AG20443 (cell line): ENCODE results near the gene LTA4H.

Experiments
- DNase-seq: peaks from one replicate; pipeline ENCODE4 v3.0.0; 2012; ENCODE audit warnings: low spot score, mixed read lengths

Gene LTA4H

GRCh38 chr12:96034621-96035282 is 635 bp downstream of the LTA4H start:
- peak; percentile 51 for DNase-seq

DNA sequence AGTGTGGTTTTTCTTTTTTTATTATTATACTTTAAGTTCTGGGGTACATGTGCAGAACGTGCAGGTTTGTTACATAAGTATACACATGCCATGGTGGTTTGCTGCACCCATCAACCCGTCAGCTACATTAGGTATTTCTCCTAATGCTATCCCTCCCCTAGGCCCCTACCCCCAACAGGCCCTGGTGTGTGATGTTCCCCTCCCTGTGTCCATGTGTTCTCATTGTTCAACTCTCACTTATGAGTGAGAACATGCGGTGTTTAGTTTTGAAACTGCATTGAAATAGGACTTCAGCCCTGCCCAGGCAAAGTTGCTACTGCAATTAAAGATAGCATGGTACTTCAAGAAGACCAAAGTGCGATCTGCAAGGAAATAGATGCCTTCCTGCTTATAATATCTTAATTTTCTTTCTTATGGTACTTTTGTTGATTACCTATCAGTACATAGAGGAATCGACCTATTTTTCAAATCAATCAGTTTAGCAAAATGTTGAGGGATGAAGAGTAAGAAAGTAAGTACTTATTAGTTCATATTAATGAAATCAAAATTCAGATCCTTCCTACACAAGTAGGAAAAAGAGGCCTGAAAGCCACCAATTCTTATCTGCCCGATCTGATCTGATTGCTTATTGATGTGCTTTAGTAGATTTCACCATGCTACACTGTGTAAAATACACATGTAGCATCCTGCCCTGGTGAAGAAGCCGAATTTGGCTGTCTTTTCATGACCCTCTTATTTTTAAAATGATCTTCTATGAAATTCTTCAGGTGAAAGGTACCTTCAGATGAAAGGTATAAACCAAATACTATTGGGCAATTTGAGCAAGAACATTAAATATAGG is 1.6 kb downstream of the LTA4H start:
- no peak for DNase-seq

DNA sequence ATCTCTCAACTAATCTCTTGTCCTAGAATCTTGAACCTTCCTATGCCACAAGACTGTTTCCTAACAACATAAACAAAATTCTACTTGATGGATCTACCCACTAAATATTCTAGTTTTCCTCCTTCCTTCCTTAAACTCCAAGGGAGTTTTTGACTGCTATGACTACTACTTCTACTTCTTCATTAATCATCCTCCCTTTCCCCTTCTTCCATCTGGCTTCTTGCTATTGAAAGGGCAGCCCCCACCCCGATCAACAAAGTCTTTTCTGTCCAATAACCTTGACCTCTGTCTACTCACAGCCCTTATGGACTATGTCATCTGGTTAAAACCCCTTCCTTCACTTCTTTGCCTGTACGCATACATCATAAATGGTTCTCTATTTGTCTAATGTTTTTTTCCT is 5.6 kb downstream of the LTA4H start:
- DNase-seq = no peak

GRCh38 chr12:96028538-96028937 is 6.8 kb downstream of the LTA4H start:
- DNase-seq = no peak

DNA sequence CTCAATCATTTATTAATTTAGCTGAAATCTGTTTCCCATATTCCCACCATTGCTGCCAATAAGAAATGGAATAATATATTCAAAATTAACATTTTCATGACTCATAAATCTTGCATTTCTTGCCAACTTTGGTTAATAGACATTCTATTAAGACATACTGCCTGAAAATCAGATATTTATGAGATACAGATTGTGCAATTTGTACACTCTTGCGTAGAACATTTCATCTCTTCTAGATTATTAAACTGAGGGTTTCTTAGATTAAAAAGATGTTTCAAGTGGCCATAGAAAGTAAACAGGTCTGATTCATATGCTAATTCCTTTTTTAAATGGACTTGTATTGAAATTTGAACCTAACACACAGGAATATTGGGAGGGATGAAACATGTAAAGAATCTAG is 9.1 kb downstream of the LTA4H start:
- DNase-seq = no peak

GRCh38 chr12:96025518-96025917 is 9.9 kb downstream of the LTA4H start:
- DNase-seq = no peak

DNA sequence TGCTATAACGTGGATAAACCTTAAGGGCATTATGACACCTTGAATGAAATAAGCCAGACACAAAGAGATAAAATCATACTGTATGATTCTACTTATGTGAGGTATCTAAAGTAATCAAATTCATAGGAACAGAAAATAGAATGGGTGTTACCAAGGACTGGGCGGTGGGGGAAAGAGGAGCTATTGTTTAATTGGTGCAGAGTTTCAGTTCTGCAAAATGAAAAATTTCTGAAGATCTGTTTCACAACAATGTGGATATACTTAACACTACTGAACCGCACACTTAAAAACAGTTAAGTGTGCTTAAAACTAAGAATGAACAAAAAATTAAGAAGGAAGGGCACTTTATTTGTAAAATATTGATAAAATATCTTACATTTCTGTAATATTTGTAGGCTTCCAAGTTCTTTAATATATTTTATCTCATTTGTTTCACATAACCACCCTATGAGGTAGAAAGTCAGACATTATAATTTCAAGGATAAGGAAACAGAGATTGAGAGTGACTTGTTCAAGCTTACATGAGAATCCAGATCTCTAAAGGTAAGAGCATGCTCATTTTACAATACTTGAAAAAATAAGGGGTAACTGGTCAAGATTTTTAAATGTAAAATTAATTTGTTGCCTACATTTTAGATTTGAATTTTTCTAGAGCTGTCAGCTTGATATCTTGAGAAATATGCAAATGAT is 14.9 kb downstream of the LTA4H start:
- DNase-seq = no peak

GRCh38 chr12:96015672-96016071 is 19.7 kb downstream of the LTA4H start:
- peak; percentile 55 for DNase-seq

- DNase-seq = no peak
These were observed 20.3 kb downstream of the LTA4H start for GRCh38 chr12:96014943-96015599.

DNA sequence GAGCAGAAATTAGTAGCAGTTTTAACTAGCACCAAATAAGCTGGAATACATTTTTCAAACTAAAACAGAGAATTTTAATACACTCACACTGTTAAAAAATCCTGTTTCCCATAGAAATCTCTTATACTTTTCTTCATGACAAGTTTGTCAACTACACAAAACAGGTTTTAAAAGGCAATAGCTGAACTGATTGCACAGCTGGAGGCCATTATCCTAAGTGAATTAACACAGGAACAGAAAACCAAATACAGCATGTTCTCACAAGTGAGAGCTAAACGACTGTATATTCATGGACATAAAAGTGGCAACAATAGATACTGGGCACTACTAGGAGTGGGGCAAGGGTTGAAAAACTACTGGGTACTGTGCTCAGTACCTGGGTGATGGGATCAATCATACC is 27.7 kb downstream of the LTA4H start:
- DNase-seq = no peak

DNA sequence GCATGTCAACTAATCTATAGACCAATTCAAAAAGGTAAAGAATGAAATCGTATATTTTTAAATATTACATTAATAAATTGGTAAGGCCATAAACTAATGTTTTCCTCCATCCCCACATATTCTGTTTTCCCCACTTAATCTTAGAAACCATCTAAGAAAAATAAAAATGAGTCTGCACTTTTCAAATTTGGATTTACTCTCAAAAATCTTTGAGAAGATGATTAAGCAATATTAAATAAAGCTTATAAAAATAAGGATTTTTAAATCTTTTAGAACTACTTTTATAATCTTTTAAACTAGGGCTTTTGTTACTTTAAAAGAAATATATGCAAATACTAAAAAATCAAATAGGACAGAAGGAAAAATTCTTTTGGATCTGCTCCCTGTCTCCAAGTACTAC is 28.7 kb downstream of the LTA4H start:
- no peak for DNase-seq

GRCh38 chr12:96000858-96001257 is 34.5 kb downstream of the LTA4H start:
- DNase-seq = no peak

DNA sequence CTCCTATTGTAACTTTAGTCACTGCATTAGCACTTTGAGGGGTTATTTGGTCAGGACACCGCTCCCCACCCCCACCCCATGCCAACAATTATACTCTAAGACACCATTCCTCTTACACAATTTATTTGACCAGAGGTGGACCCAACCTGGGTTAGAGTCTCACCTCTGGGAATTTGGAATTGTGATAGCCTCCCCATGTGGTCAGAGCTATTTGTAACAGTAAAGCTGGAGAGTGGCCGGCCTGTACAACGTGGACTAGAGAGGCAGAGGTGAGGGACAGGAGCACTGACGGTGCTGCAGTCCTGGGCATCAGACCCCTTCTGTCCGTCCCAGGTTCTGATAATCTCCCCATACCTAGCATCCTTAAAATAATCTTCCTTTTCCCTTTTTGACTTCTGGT is 35.9 kb downstream of the LTA4H start:
- no peak for DNase-seq

DNA sequence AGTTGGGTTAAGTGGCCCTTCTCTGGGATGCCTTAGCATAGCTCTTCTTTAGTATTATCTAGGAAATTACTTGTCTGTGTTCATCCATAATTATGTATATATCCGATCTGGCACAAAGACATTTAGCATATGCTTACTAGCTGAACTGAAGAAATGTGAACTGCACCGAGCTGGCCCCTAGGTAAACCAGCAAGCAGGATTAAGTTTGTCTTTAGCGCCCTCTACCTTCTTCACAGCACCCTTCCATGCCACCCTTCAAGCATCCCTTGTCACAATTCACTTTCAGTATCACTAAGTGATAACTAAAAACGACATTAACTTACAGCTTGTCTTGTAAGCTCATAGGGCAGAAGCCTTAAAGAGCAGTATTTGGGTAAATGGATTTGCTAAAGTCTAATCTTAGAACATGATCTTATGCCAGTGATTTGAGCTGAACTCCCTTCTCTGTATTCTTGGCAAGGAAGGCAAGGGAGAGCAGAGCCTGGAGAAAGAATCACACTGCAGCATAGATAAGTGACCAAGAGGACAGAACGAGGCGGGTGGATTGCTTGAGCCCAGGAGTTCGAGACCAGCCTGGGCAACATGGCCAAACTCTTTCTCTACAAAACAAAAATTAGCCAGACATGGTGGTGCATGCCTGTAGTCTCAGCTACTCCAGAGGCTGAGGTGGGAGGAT is 36.6 kb downstream of the LTA4H start:
- peak; percentile 58 for DNase-seq

GRCh38 chr12:95997911-95998510 is 37.4 kb downstream of the LTA4H start:
- DNase-seq = no peak

- no peak for DNase-seq
These were observed 38.1 kb downstream of the LTA4H start for GRCh38 chr12:95997276-95997675.

GRCh38 chr12:95996034-95996658 is 39.2 kb downstream of the LTA4H start, which contains the start of gene HAL:
TSS of gene HAL (minus strand) at chr12:95996344. CDS start at chr12:95995910, 434 bp downstream.
- DNase-seq = no peak

DNA sequence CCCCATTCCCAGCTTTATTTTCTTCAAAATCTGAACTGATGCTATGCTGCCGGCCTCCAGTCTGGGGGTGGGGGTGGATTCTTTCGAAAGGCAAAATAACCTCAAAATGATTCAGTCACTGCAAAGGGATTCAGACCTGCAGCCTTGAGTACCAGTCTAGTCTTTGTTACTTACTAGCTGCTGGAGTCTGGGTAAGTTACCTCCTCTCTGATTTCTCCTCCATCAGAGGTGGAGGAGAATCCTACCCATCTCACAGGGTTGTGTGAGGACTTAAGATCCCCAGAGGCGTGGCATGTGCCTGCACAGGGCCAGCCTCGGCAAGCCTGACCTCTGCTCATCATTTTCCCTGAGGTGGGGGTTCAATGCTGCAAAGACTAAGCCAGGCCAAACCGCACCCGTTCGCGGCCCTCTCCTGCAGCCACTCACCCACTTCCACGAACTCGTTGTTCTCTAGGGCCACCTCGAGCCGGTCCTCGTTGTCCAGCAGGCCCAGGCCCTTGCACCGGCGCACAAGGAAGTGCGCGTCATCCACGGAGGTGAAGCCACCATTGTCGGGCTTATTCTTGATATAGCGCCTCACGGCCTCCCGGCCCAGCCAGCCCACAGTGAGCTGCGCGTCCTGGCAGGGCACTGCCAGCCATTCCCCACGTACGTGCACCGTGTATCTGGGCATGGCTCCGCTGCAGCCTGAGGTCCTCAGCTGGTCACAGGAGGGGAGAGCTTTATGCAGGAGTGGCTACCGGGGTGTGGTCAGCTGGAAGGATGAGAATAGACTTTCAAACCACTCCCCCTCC is 40.0 kb downstream of the LTA4H start:
- DNase-seq = no peak

DNA sequence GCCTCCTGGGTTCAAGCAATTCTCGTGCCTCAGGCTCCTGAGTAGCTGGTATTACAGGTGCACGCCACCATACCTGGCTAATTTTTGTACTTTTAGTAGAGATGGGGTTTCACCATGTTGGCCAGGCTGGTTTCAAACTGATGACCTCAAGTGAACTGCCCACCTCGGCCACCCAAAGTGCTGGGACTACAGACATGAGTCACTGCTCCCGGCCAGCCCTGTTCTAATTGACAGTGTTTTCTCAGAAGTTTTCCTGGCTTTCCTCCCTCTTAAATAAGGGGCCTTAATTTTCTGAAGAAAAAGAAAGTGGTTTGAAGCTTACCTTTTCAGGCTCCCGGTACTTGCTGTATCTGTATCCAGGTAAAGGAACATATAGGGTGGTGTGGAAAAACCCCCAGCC is 40.9 kb downstream of the LTA4H start:
- DNase-seq = no peak

- DNase-seq = no peak
These were observed 41.5 kb downstream of the LTA4H start for GRCh38 chr12:95993907-95994306.
